Pancreas (tissue), 10 donors: ENCODE results near the gene PPFIBP2. TPM values are rescaled to one million over a fixed set of nuclear protein-coding genes. Genes with fewer than 3 reads are reported as not detected.

Source experiments
- ATAC-seq, 4 donors: fragments of 200-7000 bp; cut with Tn5 transposase; one replicate each; pipeline versions ENCODE4 v1.8.0 to v1.9.1; 2020; ENCODE audit warnings: mild to moderate bottlenecking in 4 of 4, moderate library complexity in 4 of 4
- DNase-seq, 6 donors: peaks; one replicate each; pipeline ENCODE4 v3.0.0-alpha.2; 2020
- FAIRE-seq: peaks from 2 replicates; lab custom pipeline; 2012; peaks lifted over from hg19 to GRCh38; lab: Jason Lieb, UNC
- H3K27ac ChIP-seq, 4 donors: fragments of 200-600 bp; sonication (generic); 1 replicate in 3 of 4; 2 replicates in 1 of 4; pipeline versions ENCODE4 v1.5.0 to v1.8.0; 2020
- H3K27me3 ChIP-seq, 4 donors: fragments of 200-600 bp; one replicate each; pipeline ENCODE4 v1.8.0; 2021
- H3K36me3 ChIP-seq, 3 donors: fragments of 200-600 bp; sonication (generic) in 1 of 3; one replicate each; pipeline versions ENCODE4 v1.5.0 to v1.8.0; 2020 to 2021
- H3K4me1 ChIP-seq, 3 donors: fragments of 200-600 bp; one replicate each; pipeline ENCODE4 v1.8.0; 2021
- H3K4me3 ChIP-seq, 4 donors: fragments of 200-600 bp; sonication (generic) in 2 of 4; one replicate each; pipeline versions ENCODE4 v1.5.0 to v1.8.0; 2020 to 2021
- H3K9me3 ChIP-seq, 4 donors: fragments of 200-600 bp; one replicate each; pipeline ENCODE4 v1.8.0; 2021
- CTCF ChIP-seq, 4 donors: fragments of 200-600 bp; sonication (generic) in 3 of 4; IDR thresholded peaks; one replicate each; pipeline versions ENCODE4 v1.5.0 to v1.8.0; 2021; ENCODE audit warnings: antibody characterized with exemption in 4 of 4
- WGBS, 2 donors: extraction: QIAGEN DNeasy Blood & Tissue Kit; methylation state at CpG; one replicate each; pipeline ENCODE4 v1.1.7; 2013; 5-methylcytosine and 5-hydroxymethylcytosine counted together
- intact Hi-C, 3 donors: fragments of 100-400 bp; cut with DNase I; formaldehyde crosslinking; loops; one replicate each; pipeline versions ENCODE4 v1.11.1 to v1.14.2; 2022
- polyA plus RNA-seq, 2 donors: library from polyadenylated mRNA; stranded (reverse); fragments of 200-250 nt; gene quantifications; one replicate each; pipeline ENCODE4 v1.2.3, GENCODE V29; 2013
- total RNA-seq, 6 donors: library from RNA; stranded (reverse); fragmentation: NEBNext Ultra II Directional in 4 of 6; extraction: Animal tissue kit (Norgen Biotek cat#: 25700) in 4 of 6; gene quantifications; one replicate each; pipeline versions ENCODE4 v1.2.1 to v1.2.4, GENCODE V29; 2021 to 2023
- donor health status: healthy with polysubstance abuse.
- donor health status: DM: no; HTN: no; CAD: no; lungs with moderate emphysema.
- donor health status: DM: no; HTN: no; CAD: no.
- donor health status: control.
- donor health status: control.
- donor health status: Bipolar disorder and iron deficiency.
- donor health status: DM: yes; HTN: yes; CAD: no.
- donor health status: DM: no; HTN: no; CAD: no.
- donor health status: DM: no; HTN: no; CAD: no.
- donor health status: DM: yes; HTN: yes; CAD: no.

PPFIBP2 gene
- total and polyA plus RNA-seq, 8 donors, result 8.0 to 24.7 (median 11.4) TPM

DNA sequence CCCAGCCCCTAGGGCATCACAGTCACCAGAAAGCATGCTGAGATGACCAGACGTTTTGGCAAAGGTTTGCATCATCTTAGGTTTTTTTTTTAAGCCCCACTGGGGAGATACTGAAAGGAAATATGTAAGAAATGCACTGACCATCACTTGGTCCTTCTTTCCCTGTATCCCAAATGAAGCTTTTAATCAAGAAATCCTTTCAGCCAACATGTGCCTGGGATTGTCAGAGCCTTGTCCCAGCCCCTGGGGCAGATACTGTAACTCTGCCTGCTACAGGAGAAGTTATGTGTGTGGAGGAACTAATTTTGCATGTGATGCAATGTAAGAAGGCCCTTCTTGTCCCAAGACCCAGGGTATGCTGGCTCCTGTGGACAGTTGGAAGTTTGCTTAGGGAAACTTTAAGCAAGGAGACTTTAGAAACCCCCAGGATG is 65.6 kb downstream of the PPFIBP2 start:
- ATAC-seq (peak in 1 of 4 donors; percentile 24), DNase-seq (no peak), FAIRE-seq (no peak)
- Histone ChIP-seq H3K4me1 (peaks cover 0 to 6% (median 0%) of the 10 kb centered on the region in 3 donors), H3K4me3 (no peak overlapping the region), H3K27ac (no peak overlapping the region), H3K9me3 (no peaks in the 10 kb centered on the region), H3K27me3 (no peaks in the 10 kb centered on the region), H3K36me3 (no peaks in the 10 kb centered on the region)
- TF ChIP-seq CTCF (IDR thresholded peaks at IDR 0.05), result no peak
- WGBS, 2 donors, result 39 to 59% methylated on average over 1 of the region's 1 CpG
- intact Hi-C loops, result no loop called here

GRCh38 chr11:7581021-7581590 is 67.3 kb downstream of the PPFIBP2 start:
- ATAC-seq (no peak), DNase-seq (no peak)
- H3K4me3 ChIP-seq, result no peak overlapping the region

DNA sequence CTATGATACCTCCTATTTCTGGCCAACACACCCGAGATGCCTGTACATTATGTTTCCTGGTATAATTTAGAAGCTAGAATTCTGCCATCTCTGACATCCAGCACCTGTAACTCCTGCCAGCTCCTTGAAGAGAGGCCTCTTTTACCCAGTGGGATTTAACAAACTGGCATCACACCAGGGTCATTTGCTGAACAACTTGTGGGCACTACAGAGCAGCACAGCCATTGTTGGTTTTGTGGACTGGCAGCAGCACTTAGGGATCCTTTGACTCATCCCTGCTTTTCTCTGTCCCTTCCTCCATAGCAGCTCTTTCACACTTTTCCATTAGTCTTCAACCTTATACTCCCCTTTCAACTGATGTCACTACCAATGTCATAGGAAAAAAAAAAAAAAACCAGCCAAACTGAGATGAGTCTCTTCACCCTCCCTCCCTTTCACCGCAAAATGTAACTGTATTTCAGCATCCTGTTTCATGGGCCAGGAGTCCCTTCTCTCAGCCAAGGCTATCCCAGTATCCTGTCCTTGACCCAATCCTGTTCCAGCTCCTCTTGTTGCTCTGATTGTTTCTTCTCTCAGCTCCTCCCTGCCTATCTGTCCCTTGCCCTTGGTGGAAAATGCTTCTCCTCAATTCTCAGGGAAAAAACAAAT is 68.7 kb downstream of the PPFIBP2 start:
- H3K36me3 ChIP-seq, result no peaks in the 10 kb centered on the region
- no peaks in the 10 kb centered on the region for H3K9me3 ChIP-seq
- intact Hi-C loops, result no loop called here
- FAIRE-seq (no peak), ATAC-seq (peak in 2 of 4 donors; percentile 23 to 39), DNase-seq (no peak)
- H3K4me1 ChIP-seq, result no peaks in the 10 kb centered on the region
- H3K27ac ChIP-seq, result no peak overlapping the region
- TF ChIP-seq CTCF (IDR thresholded peaks at IDR 0.05), result no peak
- WGBS, 2 donors, result 80 to 95% methylated on average over 2 of the region's 2 CpGs
- no peak overlapping the region for H3K4me3 ChIP-seq
- no peaks in the 10 kb centered on the region for H3K27me3 ChIP-seq

More at GRCh38 chr11:7581021-7581590, 67.3 kb downstream of the PPFIBP2 start:
- H3K27ac ChIP-seq, result no peak overlapping the region
- no peaks in the 10 kb centered on the region for H3K9me3 ChIP-seq
- intact Hi-C loops, result no loop called here
- 84 to 87% methylated on average over 2 of the region's 2 CpGs for WGBS, 2 donors
- FAIRE-seq, result no peak
- H3K27me3 ChIP-seq, result no peaks in the 10 kb centered on the region
- H3K4me1 ChIP-seq, result peaks cover 0 to 4% (median 0%) of the 10 kb centered on the region in 3 donors
- H3K36me3 ChIP-seq, result no peaks in the 10 kb centered on the region
- no peak for TF ChIP-seq CTCF (IDR thresholded peaks at IDR 0.05)

DNA sequence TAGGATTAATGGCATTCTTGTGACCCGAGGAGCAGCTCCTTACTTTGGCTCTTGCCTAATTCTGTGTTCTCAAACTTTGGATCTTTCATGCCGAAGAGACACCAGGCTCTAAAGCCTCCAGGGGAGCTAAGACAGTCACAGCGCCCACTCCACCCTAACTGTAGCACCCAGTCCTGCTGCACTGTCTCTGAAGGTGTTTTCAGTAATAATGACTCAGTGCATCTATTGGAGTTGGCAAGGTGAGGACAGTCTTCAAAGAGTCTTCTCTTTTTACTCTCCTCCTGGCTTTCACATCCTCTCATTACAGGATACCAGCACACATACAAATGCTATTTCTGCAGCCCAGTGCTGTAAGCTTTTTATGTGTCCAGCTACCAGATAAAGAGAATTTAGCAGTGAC is 69.4 kb downstream of the PPFIBP2 start:
- no peaks in the 10 kb centered on the region for H3K36me3 ChIP-seq
- ATAC-seq (no peak), DNase-seq (no peak), FAIRE-seq (no peak)
- H3K4me3 ChIP-seq, result no peak overlapping the region
- H3K27ac ChIP-seq, result no peak overlapping the region
- no peaks in the 10 kb centered on the region for H3K9me3 ChIP-seq
- WGBS, 2 donors, result 94 to 100% methylated on average over 3 of the region's 3 CpGs
- TF ChIP-seq CTCF (IDR thresholded peaks at IDR 0.05), result no peak
- intact Hi-C loops, result no loop called here
- no peaks in the 10 kb centered on the region for H3K4me1 ChIP-seq
- H3K27me3 ChIP-seq, result no peaks in the 10 kb centered on the region

DNA sequence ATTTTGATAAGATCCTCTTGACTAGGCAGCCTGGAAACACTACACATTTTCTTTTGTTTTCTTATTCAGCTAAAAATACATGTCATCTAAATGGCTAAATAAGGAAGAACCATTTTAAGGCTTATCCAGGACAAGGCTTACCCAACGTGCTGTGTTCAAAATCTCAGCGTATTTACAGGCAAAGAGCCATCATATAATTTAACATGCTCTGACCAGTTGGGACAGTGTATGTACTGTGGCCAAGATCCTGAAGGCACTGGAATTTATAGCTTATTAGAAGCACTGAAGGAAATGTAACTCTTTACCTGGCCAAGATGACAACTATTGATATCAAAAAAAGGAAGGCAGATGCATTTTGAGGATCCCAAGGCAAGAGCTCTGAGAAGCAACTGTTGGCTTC is 71.1 kb downstream of the PPFIBP2 start:
- 92 to 93% methylated on average over 2 of the region's 2 CpGs for WGBS, 2 donors
- Histone ChIP-seq H3K36me3 (no peaks in the 10 kb centered on the region), H3K4me3 (no peak overlapping the region), H3K27ac (no peak overlapping the region), H3K27me3 (no peaks in the 10 kb centered on the region), H3K4me1 (no peaks in the 10 kb centered on the region), H3K9me3 (no peaks in the 10 kb centered on the region)
- no peak for TF ChIP-seq CTCF (IDR thresholded peaks at IDR 0.05)
- intact Hi-C loops, result no loop called here
- FAIRE-seq (no peak), DNase-seq (no peak), ATAC-seq (no peak)
